ENCODE data around the gene CDCP2.

Gene CDCP2

GRCh38 chr1:54111624-54112023 is 41.2 kb downstream of the CDCP2 start:
- no peak overlapping the region for H2AK5ac ChIP-seq (ENCODE audit: low read length)
- no peaks in the 10 kb centered on the region for H3K36me3 ChIP-seq (ENCODE audit: control insufficient read depth in 1 of 2, insufficient read depth in 2 of 2, low read length in 2 of 2)
- no peak for DNase-seq
- H3K79me1 ChIP-seq (ENCODE audit: low read length): no peaks in the 10 kb centered on the region
- H3K4me1 ChIP-seq (ENCODE audit: control insufficient read depth in 1 of 2, insufficient read depth in 2 of 2, low read length in 2 of 2): no peaks in the 10 kb centered on the region
- no peak overlapping the region for H2BK5ac ChIP-seq (ENCODE audit: low read depth, low read length, poor library complexity)
- H3K18ac ChIP-seq (ENCODE audit: low read length): no peak overlapping the region
- no peak overlapping the region for H4K91ac ChIP-seq (ENCODE audit: low read depth, low read length)
- no peak overlapping the region for H4K8ac ChIP-seq (ENCODE audit: low read depth, low read length)
- H4K12ac ChIP-seq (ENCODE audit: low read depth, low read length): no peak overlapping the region
- H3K4ac ChIP-seq (ENCODE audit: low read depth, low read length): no peak overlapping the region
- no CpG with 5 or more reads among the region's 3 CpGs for WGBS (ENCODE audit: extremely low coverage, insufficient coverage, insufficient read length)
- H3K14ac ChIP-seq (ENCODE audit: low read length): no peak overlapping the region
- no peaks in the 10 kb centered on the region for H3K9me3 ChIP-seq (ENCODE audit: insufficient read depth, low read depth, low read length)
- no peak overlapping the region for H2BK120ac ChIP-seq (ENCODE audit: insufficient read depth, low read length, poor library complexity)
- no peaks in the 10 kb centered on the region for H3K27me3 ChIP-seq (ENCODE audit: insufficient read depth, low read length)
- H3K9ac ChIP-seq (ENCODE audit: low read length): no peak overlapping the region
- H2AFZ ChIP-seq (ENCODE audit: insufficient read depth, low read length, poor library complexity): no peak overlapping the region
- no peak overlapping the region for H3K27ac ChIP-seq (ENCODE audit: low read depth, low read length)
- no peaks in the 10 kb centered on the region for H3K79me2 ChIP-seq (ENCODE audit: control insufficient read depth, insufficient read depth, low read length, poor library complexity)
- no peak overlapping the region for H2BK12ac ChIP-seq (ENCODE audit: low read length)
- H3K4me2 ChIP-seq (ENCODE audit: low read length): no peak overlapping the region
- no peak overlapping the region for H3K23ac ChIP-seq (ENCODE audit: low read length)
- H3K4me3 ChIP-seq (ENCODE audit: low read depth, low read length): no peak overlapping the region

- Histone ChIP-seq H3K27me3 (ENCODE audit: insufficient read depth, low read length) (no peaks in the 10 kb centered on the region), H2BK120ac (ENCODE audit: insufficient read depth, low read length, poor library complexity) (no peak overlapping the region), H4K12ac (ENCODE audit: low read depth, low read length) (no peak overlapping the region), H3K4ac (ENCODE audit: low read depth, low read length) (no peak overlapping the region), H3K36me3 (ENCODE audit: control insufficient read depth in 1 of 2, insufficient read depth in 2 of 2, low read length in 2 of 2) (no peaks in the 10 kb centered on the region), H3K18ac (ENCODE audit: low read length) (no peak overlapping the region), H3K9ac (ENCODE audit: low read length) (no peak overlapping the region), H4K8ac (ENCODE audit: low read depth, low read length) (no peak overlapping the region), H3K27ac (ENCODE audit: low read depth, low read length) (no peak overlapping the region), H3K79me1 (ENCODE audit: low read length) (no peaks in the 10 kb centered on the region), H2AK5ac (ENCODE audit: low read length) (no peak overlapping the region), H4K91ac (ENCODE audit: low read depth, low read length) (no peak overlapping the region), H3K4me2 (ENCODE audit: low read length) (no peak overlapping the region), H3K79me2 (ENCODE audit: control insufficient read depth, insufficient read depth, low read length, poor library complexity) (no peaks in the 10 kb centered on the region), H3K4me3 (ENCODE audit: low read depth, low read length) (no peak overlapping the region), H2BK5ac (ENCODE audit: low read depth, low read length, poor library complexity) (no peak overlapping the region), H3K4me1 (ENCODE audit: control insufficient read depth in 1 of 2, insufficient read depth in 2 of 2, low read length in 2 of 2) (no peaks in the 10 kb centered on the region), H3K9me3 (ENCODE audit: insufficient read depth, low read depth, low read length) (no peaks in the 10 kb centered on the region), H2BK12ac (ENCODE audit: low read length) (no peak overlapping the region), H3K14ac (ENCODE audit: low read length) (no peak overlapping the region), H3K23ac (ENCODE audit: low read length) (no peak overlapping the region), H2AFZ (ENCODE audit: insufficient read depth, low read length, poor library complexity) (no peak overlapping the region)
- no peak for DNase-seq
- WGBS (ENCODE audit: extremely low coverage, insufficient coverage, insufficient read length): no CpG with 5 or more reads among the region's 10 CpGs
Observed at GRCh38 chr1:54110996-54111395, 41.8 kb downstream of the CDCP2 start.

GRCh38 chr1:54109129-54110090 is 43.4 kb downstream of the CDCP2 start:
- Histone ChIP-seq H4K91ac (ENCODE audit: low read depth, low read length) (no peak overlapping the region), H2AFZ (ENCODE audit: insufficient read depth, low read length, poor library complexity) (no peak overlapping the region), H2BK12ac (ENCODE audit: low read length) (no peak overlapping the region), H3K79me2 (ENCODE audit: control insufficient read depth, insufficient read depth, low read length, poor library complexity) (no peaks in the 10 kb centered on the region), H2BK120ac (ENCODE audit: insufficient read depth, low read length, poor library complexity) (no peak overlapping the region), H3K23ac (ENCODE audit: low read length) (no peak overlapping the region), H3K9me3 (ENCODE audit: insufficient read depth, low read depth, low read length) (no peaks in the 10 kb centered on the region), H3K4me1 (ENCODE audit: control insufficient read depth in 1 of 2, insufficient read depth in 2 of 2, low read length in 2 of 2) (no peaks in the 10 kb centered on the region), H3K4me2 (ENCODE audit: low read length) (no peak overlapping the region), H3K4me3 (ENCODE audit: low read depth, low read length) (no peak overlapping the region), H4K12ac (ENCODE audit: low read depth, low read length) (no peak overlapping the region), H3K18ac (ENCODE audit: low read length) (no peak overlapping the region), H4K8ac (ENCODE audit: low read depth, low read length) (no peak overlapping the region), H3K4ac (ENCODE audit: low read depth, low read length) (no peak overlapping the region), H3K79me1 (ENCODE audit: low read length) (no peaks in the 10 kb centered on the region), H3K36me3 (ENCODE audit: control insufficient read depth in 1 of 2, insufficient read depth in 2 of 2, low read length in 2 of 2) (no peaks in the 10 kb centered on the region), H3K14ac (ENCODE audit: low read length) (no peak overlapping the region), H2AK5ac (ENCODE audit: low read length) (no peak overlapping the region), H3K27me3 (ENCODE audit: insufficient read depth, low read length) (no peaks in the 10 kb centered on the region), H2BK5ac (ENCODE audit: low read depth, low read length, poor library complexity) (no peak overlapping the region), H3K9ac (ENCODE audit: low read length) (peak overlapping the region; percentile 14), H3K27ac (ENCODE audit: low read depth, low read length) (no peak overlapping the region)
- no CpG with 5 or more reads among the region's 6 CpGs for WGBS (ENCODE audit: extremely low coverage, insufficient coverage, insufficient read length)
- DNase-seq: peak; percentile 85 to 91

- H3K27ac ChIP-seq (ENCODE audit: low read depth, low read length): no peak overlapping the region
- H2BK120ac ChIP-seq (ENCODE audit: insufficient read depth, low read length, poor library complexity): no peak overlapping the region
- H4K8ac ChIP-seq (ENCODE audit: low read depth, low read length): no peak overlapping the region
- WGBS (ENCODE audit: extremely low coverage, insufficient coverage, insufficient read length): no CpG with 5 or more reads among the region's 3 CpGs
- no peak overlapping the region for H4K12ac ChIP-seq (ENCODE audit: low read depth, low read length)
- no peaks in the 10 kb centered on the region for H3K4me1 ChIP-seq (ENCODE audit: control insufficient read depth in 1 of 2, insufficient read depth in 2 of 2, low read length in 2 of 2)
- no peak overlapping the region for H3K23ac ChIP-seq (ENCODE audit: low read length)
- no peak overlapping the region for H2BK5ac ChIP-seq (ENCODE audit: low read depth, low read length, poor library complexity)
- H3K4me2 ChIP-seq (ENCODE audit: low read length): no peak overlapping the region
- no peaks in the 10 kb centered on the region for H3K79me1 ChIP-seq (ENCODE audit: low read length)
- no peak overlapping the region for H3K4ac ChIP-seq (ENCODE audit: low read depth, low read length)
- H3K9me3 ChIP-seq (ENCODE audit: insufficient read depth, low read depth, low read length): no peaks in the 10 kb centered on the region
- no peak overlapping the region for H2AFZ ChIP-seq (ENCODE audit: insufficient read depth, low read length, poor library complexity)
- H3K18ac ChIP-seq (ENCODE audit: low read length): no peak overlapping the region
- no peak overlapping the region for H3K9ac ChIP-seq (ENCODE audit: low read length)
- no peaks in the 10 kb centered on the region for H3K36me3 ChIP-seq (ENCODE audit: control insufficient read depth in 1 of 2, insufficient read depth in 2 of 2, low read length in 2 of 2)
- H2BK12ac ChIP-seq (ENCODE audit: low read length): no peak overlapping the region
- no peaks in the 10 kb centered on the region for H3K27me3 ChIP-seq (ENCODE audit: insufficient read depth, low read length)
- no peak overlapping the region for H4K91ac ChIP-seq (ENCODE audit: low read depth, low read length)
- no peaks in the 10 kb centered on the region for H3K79me2 ChIP-seq (ENCODE audit: control insufficient read depth, insufficient read depth, low read length, poor library complexity)
- H2AK5ac ChIP-seq (ENCODE audit: low read length): no peak overlapping the region
- H3K4me3 ChIP-seq (ENCODE audit: low read depth, low read length): no peak overlapping the region
- DNase-seq: no peak
- H3K14ac ChIP-seq (ENCODE audit: low read length): no peak overlapping the region
Observed at GRCh38 chr1:54108156-54108555, 44.6 kb downstream of the CDCP2 start.
